Activated CD8-positive, alpha-beta T cell treated with anti-CD3 and anti-CD28 coated beads, Interleukin-2, amount 10 ng/mL, durations not matched to agents 7 days and 5 days (primary cell): ENCODE results near the gene CCDC57. TPM values are rescaled to one million over a fixed set of nuclear protein-coding genes. Genes with fewer than 3 reads are reported as not detected.
"Not testable (repeated sequence)": the region's sequence is repeated elsewhere in the genome, so short reads cannot be mapped to it uniquely, and the experiment has no call there.

ENCODE experiments used
- ATAC-seq: fragments of 150-1000 bp; cut with Tn5 transposase; one replicate; pipeline ENCODE4 v1.10.0; 2021; ENCODE audit warnings: moderate library complexity
- CTCF ChIA-PET: fragments of 350-600 bp; sonication (Branson Sonifier 250); formaldehyde crosslinking; loops from one replicate; lab custom pipeline; 2021; ENCODE audit warnings: antibody characterized with exemption; lab: Charles Lee
- POLR2A ChIA-PET: fragments of 350-600 bp; sonication (Branson Sonifier 250); formaldehyde crosslinking; loops from one replicate; lab custom pipeline; 2021; ENCODE audit warnings: antibody characterized with exemption; lab: Charles Lee
- DNase-seq: peaks from one replicate; pipeline ENCODE4 v3.0.0-alpha.2; 2020
- H3K27ac Mint-ChIP-seq: one replicate; pipeline ENCODE4 v1.8.0; 2021; ENCODE audit warnings: mild to moderate bottlenecking, mixed read lengths
- H3K27me3 Mint-ChIP-seq: one replicate; pipeline ENCODE4 v1.8.0; 2021; ENCODE audit warnings: low read depth, mixed read lengths
- H3K36me3 Mint-ChIP-seq: one replicate; pipeline ENCODE4 v1.8.0; 2021; ENCODE audit warnings: low read depth, mixed read lengths
- H3K4me1 Mint-ChIP-seq: one replicate; pipeline ENCODE4 v1.8.0; 2021; ENCODE audit warnings: low read depth, mixed read lengths
- H3K4me3 Mint-ChIP-seq: one replicate; pipeline ENCODE4 v1.8.0; 2021; ENCODE audit warnings: mild to moderate bottlenecking, mixed read lengths
- H3K9me3 Mint-ChIP-seq: one replicate; pipeline ENCODE4 v1.8.0; 2022; ENCODE audit warnings: mixed read lengths; ENCODE audit not compliant: insufficient read depth
- total RNA-seq, 2 experiments: library from RNA; stranded (reverse); gene quantifications; one replicate each; pipeline ENCODE4 v1.2.3, GENCODE V29; 2021

Gene CCDC57
- total RNA-seq, 2 experiments from 2014 or later: 78.3 to 84.7 TPM

GRCh38 chr17:82177761-82178498 lies 34.7 kb downstream of the CCDC57 start:
- no peak for DNase-seq
- H3K4me1 Mint-ChIP-seq: no peaks in the 10 kb centered on the region
- no peak overlapping the region for H3K27ac Mint-ChIP-seq
- no peak for ATAC-seq
- POLR2A ChIA-PET: interaction anchor here (0.7 kb wide), 1 partner anchor 12 kb away, joined by 3 read pairs; no protein-coding TSS in a partner anchor
- H3K27me3 Mint-ChIP-seq: no peaks in the 10 kb centered on the region
- H3K9me3 Mint-ChIP-seq: no peaks in the 10 kb centered on the region
- CTCF ChIA-PET: interaction anchor here (1.3 kb wide), 1 partner anchor 22 kb away, joined by 3 read pairs; no protein-coding TSS in a partner anchor
- no peak overlapping the region for H3K4me3 Mint-ChIP-seq
- H3K36me3 Mint-ChIP-seq: peaks cover 11% of the 10 kb centered on the region

DNA sequence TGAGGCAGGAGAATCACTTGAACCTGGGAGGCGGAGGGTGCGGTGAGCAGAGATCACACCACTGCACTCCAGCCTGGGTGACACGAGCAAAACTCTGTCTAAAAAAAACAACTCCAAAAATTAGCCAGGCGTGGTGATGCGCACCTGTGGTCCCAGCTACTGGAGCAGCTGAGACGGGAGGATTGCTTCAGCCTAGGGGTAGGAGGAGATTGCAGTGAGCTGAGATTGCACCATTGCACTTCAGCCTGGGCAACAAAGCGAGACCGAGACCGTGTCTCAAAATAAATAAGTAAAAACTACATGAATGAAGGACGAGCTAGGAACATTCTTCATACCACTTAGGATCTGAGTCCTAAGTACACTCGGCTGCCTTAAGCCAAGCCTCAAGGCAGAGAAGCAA lies 35.4 kb downstream of the CCDC57 start:
- ATAC-seq (no peak), DNase-seq (no peak)
- Mint-ChIP-seq H3K9me3 (no peaks in the 10 kb centered on the region), H3K27ac (no peak overlapping the region), H3K4me3 (no peak overlapping the region), H3K36me3 (peaks cover 11% of the 10 kb centered on the region), H3K27me3 (no peaks in the 10 kb centered on the region), H3K4me1 (no peaks in the 10 kb centered on the region)
- ChIA-PET POLR2A (no interaction called here), CTCF (no interaction called here)

- Mint-ChIP-seq H3K27ac (no peak overlapping the region), H3K36me3 (peaks cover 14% of the 10 kb centered on the region), H3K4me3 (no peak overlapping the region), H3K4me1 (no peaks in the 10 kb centered on the region), H3K27me3 (no peaks in the 10 kb centered on the region), H3K9me3 (no peaks in the 10 kb centered on the region)
- ChIA-PET CTCF (interaction anchor here (1.1 kb wide), 1 partner anchor 30 kb away, joined by 3 read pairs; no protein-coding TSS in a partner anchor), POLR2A (no interaction called here)
- ATAC-seq (no peak), DNase-seq (no peak)
Observed at GRCh38 chr17:82175951-82176350, 36.7 kb downstream of the CCDC57 start.

- DNase-seq (no peak), ATAC-seq (no peak)
- Mint-ChIP-seq H3K27ac (peak overlapping the region; percentile 6), H3K4me3 (no peak overlapping the region), H3K27me3 (no peaks in the 10 kb centered on the region), H3K9me3 (no peaks in the 10 kb centered on the region), H3K36me3 (peaks cover 20% of the 10 kb centered on the region), H3K4me1 (no peaks in the 10 kb centered on the region)
- POLR2A ChIA-PET: no interaction called here
- CTCF ChIA-PET: interaction anchor here (1.1 kb wide), 1 partner anchor 31 kb away, joined by 3 read pairs; no protein-coding TSS in a partner anchor
Observed at GRCh38 chr17:82175201-82175600, 37.4 kb downstream of the CCDC57 start.

GRCh38 chr17:82174042-82174857 lies 38.4 kb downstream of the CCDC57 start:
- H3K36me3 Mint-ChIP-seq: peaks cover 26% of the 10 kb centered on the region
- CTCF ChIA-PET, DNase-seq, H3K27me3 Mint-ChIP-seq, H3K27ac Mint-ChIP-seq, H3K4me3 Mint-ChIP-seq, H3K9me3 Mint-ChIP-seq, H3K4me1 Mint-ChIP-seq, POLR2A ChIA-PET, ATAC-seq: not testable (repeated sequence)

GRCh38 chr17:82173351-82174041 lies 39.1 kb downstream of the CCDC57 start:
- ChIA-PET POLR2A (no interaction called here), CTCF (no interaction called here)
- H3K36me3 Mint-ChIP-seq: peaks cover 28% of the 10 kb centered on the region

DNA sequence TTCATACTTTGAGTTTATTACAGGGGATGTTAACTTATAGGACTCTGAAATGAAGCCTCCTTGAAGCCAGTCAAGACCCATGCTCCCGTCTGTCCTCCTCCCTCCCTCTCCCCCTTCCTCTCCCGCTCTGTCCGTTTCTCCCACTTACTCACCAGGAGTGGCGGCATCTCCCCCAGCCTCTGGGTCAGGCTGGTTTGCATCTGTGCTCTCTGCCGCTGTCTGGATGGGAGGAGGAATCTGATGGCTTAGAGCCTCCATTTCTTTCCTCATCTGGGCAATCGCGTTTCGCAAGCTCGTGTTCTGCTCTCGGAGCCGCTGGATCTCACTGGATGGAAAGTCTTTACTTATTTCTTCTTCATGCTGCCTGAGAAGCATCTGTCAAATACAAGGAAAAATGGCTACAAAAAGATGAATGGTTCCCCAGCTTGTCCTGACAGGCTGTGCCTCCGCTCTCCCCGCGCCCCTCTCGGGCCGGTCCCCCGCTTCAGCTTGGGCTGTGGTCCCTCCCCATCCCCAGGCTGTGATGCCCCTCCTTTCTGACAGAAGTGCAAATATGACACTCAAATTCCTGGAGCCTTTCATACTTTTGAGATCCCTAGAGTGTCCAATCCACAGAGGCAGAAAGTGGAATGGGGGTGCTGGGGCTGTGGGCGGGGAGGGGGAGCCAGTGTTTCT lies 40.0 kb downstream of the CCDC57 start:
- ChIA-PET CTCF (interaction anchor here (1.7 kb wide), 1 partner anchor 34 kb away, joined by 4 read pairs; no protein-coding TSS in a partner anchor), POLR2A (no interaction called here)
- Mint-ChIP-seq H3K27me3 (no peaks in the 10 kb centered on the region), H3K4me3 (no peak overlapping the region), H3K4me1 (peaks cover 8% of the 10 kb centered on the region), H3K9me3 (no peaks in the 10 kb centered on the region), H3K27ac (no peak overlapping the region), H3K36me3 (peaks cover 29% of the 10 kb centered on the region)
- ATAC-seq (no peak), DNase-seq (no peak)

More at GRCh38 chr17:82173351-82174041, 39.1 kb downstream of the CCDC57 start:
- DNase-seq (no peak), ATAC-seq (no peak)
- no peak overlapping the region for H3K27ac Mint-ChIP-seq
- no peaks in the 10 kb centered on the region for H3K27me3 Mint-ChIP-seq
- H3K4me1 Mint-ChIP-seq: peaks cover 8% of the 10 kb centered on the region
- no peak overlapping the region for H3K4me3 Mint-ChIP-seq
- no peaks in the 10 kb centered on the region for H3K9me3 Mint-ChIP-seq

GRCh38 chr17:82171750-82172375 lies 40.8 kb downstream of the CCDC57 start:
- no peak for ATAC-seq
- no peak for DNase-seq
- Mint-ChIP-seq H3K36me3 (peaks cover 31% of the 10 kb centered on the region), H3K27me3 (no peaks in the 10 kb centered on the region), H3K27ac (no peak overlapping the region), H3K9me3 (no peaks in the 10 kb centered on the region), H3K4me1 (peaks cover 8% of the 10 kb centered on the region), H3K4me3 (no peak overlapping the region)
- ChIA-PET POLR2A (no interaction called here), CTCF (interaction anchor here (1.7 kb wide), 1 partner anchor 34 kb away, joined by 4 read pairs; no protein-coding TSS in a partner anchor)

- CTCF ChIA-PET: interaction anchor here (1.3 kb wide), 2 partner anchors 36 to 151 kb away, joined by 4 read pairs; no protein-coding TSS in a partner anchor
Observed at GRCh38 chr17:82170412-82170961, 42.2 kb downstream of the CCDC57 start.

DNA sequence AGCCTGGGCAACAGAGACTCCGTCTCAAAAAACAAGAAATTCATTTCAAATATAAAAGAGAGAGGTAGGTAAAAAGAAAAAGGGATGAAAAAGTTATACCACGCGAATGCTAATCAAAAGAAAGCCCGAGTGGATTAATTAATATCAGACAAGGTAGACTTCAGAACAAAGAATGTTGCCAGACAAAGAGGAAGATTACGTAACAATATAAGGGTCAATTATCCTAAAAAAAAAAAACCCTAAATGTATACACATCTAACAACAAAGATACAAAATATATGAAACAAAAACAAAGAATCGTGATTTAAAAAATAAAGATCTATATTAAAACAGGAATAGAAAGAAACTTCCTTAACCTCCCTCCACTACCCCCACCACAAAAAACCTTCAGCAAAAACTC lies 44.1 kb downstream of the CCDC57 start:
- POLR2A ChIA-PET: no interaction called here
- DNase-seq (no peak), ATAC-seq (no peak)
- Mint-ChIP-seq H3K4me3 (no peak overlapping the region), H3K27me3 (no peaks in the 10 kb centered on the region), H3K27ac (no peak overlapping the region), H3K4me1 (peaks cover 8% of the 10 kb centered on the region), H3K9me3 (no peaks in the 10 kb centered on the region), H3K36me3 (peaks cover 36% of the 10 kb centered on the region)
- CTCF ChIA-PET: no interaction called here

More at GRCh38 chr17:82170412-82170961, 42.2 kb downstream of the CCDC57 start:
- ATAC-seq: no peak
- H3K27me3 Mint-ChIP-seq: no peaks in the 10 kb centered on the region
- peaks cover 38% of the 10 kb centered on the region for H3K36me3 Mint-ChIP-seq
- POLR2A ChIA-PET: no interaction called here
- no peak overlapping the region for H3K4me3 Mint-ChIP-seq
- H3K9me3 Mint-ChIP-seq: no peaks in the 10 kb centered on the region
- DNase-seq: no peak
- peaks cover 8% of the 10 kb centered on the region for H3K4me1 Mint-ChIP-seq
- H3K27ac Mint-ChIP-seq: no peak overlapping the region
